BLaER1 (cell line): ENCODE data around the gene CDK14.
"Not testable (repeated sequence)": the region's sequence is repeated elsewhere in the genome, so short reads cannot be mapped to it uniquely, and the experiment has no call there.

Experiments
- H3K27ac ChIP-seq: shearing (Covaris generic); formaldehyde crosslinking; 2 replicates; pipeline ENCODE4 v1.8.1; 2022
- H3K27me3 ChIP-seq: shearing (Covaris generic); formaldehyde crosslinking; 2 replicates; pipeline ENCODE4 v1.8.1; 2022
- H3K36me3 ChIP-seq: shearing (Covaris generic); formaldehyde crosslinking; 2 replicates; pipeline ENCODE4 v1.8.1; 2022
- H3K4me1 ChIP-seq: shearing (Covaris generic); formaldehyde crosslinking; 2 replicates; pipeline ENCODE4 v1.8.1; 2022
- H3K4me2 ChIP-seq: shearing (Covaris generic); formaldehyde crosslinking; 2 replicates; pipeline ENCODE4 v1.8.1; 2022
- H3K4me3 ChIP-seq: shearing (Covaris generic); formaldehyde crosslinking; 2 replicates; pipeline ENCODE4 v1.8.1; 2022
- H3K9ac ChIP-seq: shearing (Covaris generic); formaldehyde crosslinking; 2 replicates; pipeline ENCODE4 v1.8.1; 2022
- H3K9me3 ChIP-seq: shearing (Covaris generic); formaldehyde crosslinking; 2 replicates; pipeline ENCODE4 v1.8.1; 2022
- H4K20me1 ChIP-seq: shearing (Covaris generic); formaldehyde crosslinking; 2 replicates; pipeline ENCODE4 v1.8.1; 2022
- Cebpa-rat ChIP-seq: shearing (Covaris generic); IDR thresholded peaks from 2 replicates; pipeline ENCODE4 v1.8.1; 2022

CDK14 gene

DNA sequence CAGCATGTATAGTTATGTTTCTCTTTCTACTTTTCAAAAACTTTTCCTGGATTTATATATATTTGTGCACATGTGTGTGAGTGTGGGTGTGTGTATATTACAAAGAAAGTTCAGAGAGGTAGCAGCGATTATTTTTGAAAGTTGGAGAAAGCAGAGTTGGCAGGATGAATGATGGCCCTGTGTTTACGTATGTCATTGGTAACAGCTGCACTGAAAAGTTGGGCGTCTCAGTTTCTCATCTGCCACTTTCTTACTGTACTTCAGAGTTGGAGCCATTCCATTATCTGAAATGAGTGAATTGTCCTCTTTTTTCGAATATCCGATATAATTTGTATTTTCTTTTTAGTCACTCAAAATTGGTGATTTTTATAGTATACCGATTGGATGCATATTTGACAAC lies 172.2 kb downstream of the CDK14 start:
- Histone ChIP-seq H3K4me2 (no peak overlapping the region), H3K36me3 (peaks cover 55% of the 10 kb centered on the region), H3K27me3 (no peaks in the 10 kb centered on the region; the same call in 1 of the 2 replicates), H3K27ac (no peak overlapping the region), H3K9me3 (peaks cover 49% of the 10 kb centered on the region), H3K4me1 (peaks cover 26% of the 10 kb centered on the region), H4K20me1 (no peaks in the 10 kb centered on the region), H3K9ac (no peak overlapping the region), H3K4me3 (no peak overlapping the region)
- TF ChIP-seq Cebpa-rat = no peak

- Histone ChIP-seq H3K4me1 (peaks cover 25% of the 10 kb centered on the region), H3K36me3 (peaks cover 58% of the 10 kb centered on the region), H3K9me3 (peaks cover 53% of the 10 kb centered on the region), H3K4me3 (no peak overlapping the region), H3K27me3 (no peaks in the 10 kb centered on the region; the same call in 1 of the 2 replicates), H4K20me1 (no peaks in the 10 kb centered on the region), H3K9ac (no peak overlapping the region), H3K27ac (no peak overlapping the region), H3K4me2 (no peak overlapping the region)
- no peak for TF ChIP-seq Cebpa-rat
Observed at GRCh38 chr7:90769036-90769435, 172.9 kb downstream of the CDK14 start.

GRCh38 chr7:90769566-90769965 lies 173.4 kb downstream of the CDK14 start:
- H3K4me3 ChIP-seq, H3K27me3 ChIP-seq, H4K20me1 ChIP-seq, H3K4me2 ChIP-seq, H3K27ac ChIP-seq, H3K9ac ChIP-seq: not testable (repeated sequence)
- H3K36me3 ChIP-seq = peaks cover 58% of the 10 kb centered on the region
- peaks cover 20% of the 10 kb centered on the region for H3K4me1 ChIP-seq
- peaks cover 54% of the 10 kb centered on the region for H3K9me3 ChIP-seq

- no peak for TF ChIP-seq Cebpa-rat
- Histone ChIP-seq H3K36me3 (peaks cover 63% of the 10 kb centered on the region), H3K27ac (no peak overlapping the region), H3K9ac (no peak overlapping the region), H3K4me1 (peaks cover 10% of the 10 kb centered on the region), H3K9me3 (peaks cover 54% of the 10 kb centered on the region), H3K27me3 (no peaks in the 10 kb centered on the region; the same call in 1 of the 2 replicates), H3K4me3 (0 out of 2 replicates have a peak overlapping the region, but pooled peaks have one; percentile 3), H4K20me1 (no peaks in the 10 kb centered on the region), H3K4me2 (no peak overlapping the region)
Observed at GRCh38 chr7:90771281-90771680, 175.2 kb downstream of the CDK14 start.

- H3K9me3 ChIP-seq = peaks cover 48% of the 10 kb centered on the region
- peaks cover 56% of the 10 kb centered on the region for H3K36me3 ChIP-seq
- H3K4me3 ChIP-seq = no peak overlapping the region
- no peaks in the 10 kb centered on the region; the same call in 1 of the 2 replicates for H3K27me3 ChIP-seq
- H3K4me1 ChIP-seq = peaks cover 10% of the 10 kb centered on the region
- no peak overlapping the region for H3K27ac ChIP-seq
- H3K4me2 ChIP-seq = peak overlapping the region; percentile 27
- TF ChIP-seq Cebpa-rat = no peak
- no peaks in the 10 kb centered on the region for H4K20me1 ChIP-seq
- H3K9ac ChIP-seq = no peak overlapping the region
Observed at GRCh38 chr7:90772410-90772809, 176.3 kb downstream of the CDK14 start.

- Histone ChIP-seq H3K9me3 (peaks cover 51% of the 10 kb centered on the region), H3K27me3 (no peaks in the 10 kb centered on the region; the same call in 1 of the 2 replicates), H3K36me3 (peaks cover 61% of the 10 kb centered on the region), H3K4me3 (no peak overlapping the region), H3K27ac (no peak overlapping the region), H3K4me2 (no peak overlapping the region), H4K20me1 (no peaks in the 10 kb centered on the region), H3K4me1 (peaks cover 10% of the 10 kb centered on the region), H3K9ac (no peak overlapping the region)
- no peak for TF ChIP-seq Cebpa-rat
Observed at GRCh38 chr7:90773269-90773668, 177.1 kb downstream of the CDK14 start.

DNA sequence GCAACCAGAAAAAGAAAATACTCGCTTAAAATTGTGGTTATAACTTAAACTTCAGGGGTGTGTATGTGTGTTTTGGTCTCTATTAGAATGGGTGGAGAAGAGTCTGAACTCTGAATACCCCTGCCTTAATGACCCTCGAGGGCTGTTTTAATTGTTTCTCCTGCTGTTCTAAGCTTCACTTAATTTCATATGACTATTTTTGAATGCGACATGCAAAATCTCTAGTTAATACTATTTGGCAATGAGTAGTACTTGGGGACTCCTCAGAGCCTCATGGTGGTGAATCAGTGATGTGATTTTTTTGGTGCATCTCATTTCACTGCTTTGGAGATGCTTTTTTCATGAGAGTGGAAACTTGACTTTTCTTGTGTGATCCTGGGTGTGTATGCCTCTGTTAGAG lies 178.6 kb downstream of the CDK14 start:
- no peak overlapping the region for H3K4me2 ChIP-seq
- no peak overlapping the region for H3K9ac ChIP-seq
- H3K4me3 ChIP-seq = no peak overlapping the region
- H3K36me3 ChIP-seq = peaks cover 65% of the 10 kb centered on the region
- no peak overlapping the region for H3K27ac ChIP-seq
- TF ChIP-seq Cebpa-rat = no peak
- peaks cover 56% of the 10 kb centered on the region for H3K9me3 ChIP-seq
- H4K20me1 ChIP-seq = no peaks in the 10 kb centered on the region
- H3K27me3 ChIP-seq = no peaks in the 10 kb centered on the region; the same call in 1 of the 2 replicates
- peaks cover 10% of the 10 kb centered on the region for H3K4me1 ChIP-seq

DNA sequence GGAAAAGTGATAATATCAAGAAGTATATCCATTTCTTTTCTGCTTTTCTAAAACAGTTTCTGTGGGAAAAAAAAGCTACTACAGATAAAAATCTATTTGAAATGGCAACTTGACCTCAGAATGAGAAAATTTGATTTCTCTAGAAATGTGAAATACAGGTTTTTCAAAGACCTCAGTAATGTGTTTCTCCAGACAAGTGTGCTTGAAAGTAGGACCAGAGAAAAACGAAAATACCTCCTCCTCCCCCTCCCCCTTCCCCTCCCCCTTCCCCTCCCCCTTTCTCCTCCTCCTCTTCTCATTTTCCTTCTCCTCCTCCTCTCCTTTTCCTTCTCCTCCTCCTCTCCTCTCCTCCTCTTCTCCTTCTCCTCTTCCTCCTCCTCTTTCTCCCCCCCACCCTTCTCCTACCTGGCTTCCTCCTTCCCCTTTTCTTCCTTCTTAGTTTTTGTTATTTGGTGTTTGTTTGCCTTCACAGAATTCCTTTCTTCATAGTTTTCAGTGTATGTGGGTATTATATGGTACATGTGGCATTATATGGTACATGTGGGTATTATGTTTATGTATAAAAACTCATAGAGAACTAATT lies 179.4 kb downstream of the CDK14 start:
- H3K9me3 ChIP-seq = peaks cover 52% of the 10 kb centered on the region
- H3K4me1 ChIP-seq = peaks cover 10% of the 10 kb centered on the region
- H3K27ac ChIP-seq = no peak overlapping the region
- peaks cover 60% of the 10 kb centered on the region for H3K36me3 ChIP-seq
- no peak overlapping the region for H3K4me3 ChIP-seq
- no peaks in the 10 kb centered on the region; the same call in 1 of the 2 replicates for H3K27me3 ChIP-seq
- no peak overlapping the region for H3K4me2 ChIP-seq
- no peak overlapping the region for H3K9ac ChIP-seq
- no peaks in the 10 kb centered on the region for H4K20me1 ChIP-seq
- no peak for TF ChIP-seq Cebpa-rat

DNA sequence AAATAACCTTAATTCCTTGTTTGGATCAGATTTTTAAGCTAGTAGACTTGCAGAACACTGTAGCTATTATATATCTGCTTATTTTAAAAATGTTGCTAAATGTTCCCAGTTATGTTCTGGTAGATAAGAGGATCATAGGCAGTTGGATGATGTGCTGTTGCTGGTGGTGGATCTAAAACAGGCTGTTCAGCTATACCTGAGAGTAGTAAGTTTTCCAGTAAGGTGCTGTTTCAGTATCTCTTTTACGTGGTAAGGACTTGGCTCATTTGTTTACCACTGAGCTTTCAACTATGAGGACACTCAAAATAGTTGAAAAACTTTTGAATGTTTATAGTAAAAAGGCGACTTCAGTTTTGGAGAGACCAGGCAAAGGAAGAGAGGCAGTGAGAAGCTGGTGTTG lies 180.9 kb downstream of the CDK14 start:
- TF ChIP-seq Cebpa-rat = no peak
- no peak overlapping the region for H3K4me3 ChIP-seq
- no peaks in the 10 kb centered on the region for H4K20me1 ChIP-seq
- peaks cover 6% of the 10 kb centered on the region for H3K4me1 ChIP-seq
- no peak overlapping the region for H3K4me2 ChIP-seq
- H3K36me3 ChIP-seq = peaks cover 44% of the 10 kb centered on the region
- no peak overlapping the region for H3K27ac ChIP-seq
- no peak overlapping the region for H3K9ac ChIP-seq
- no peaks in the 10 kb centered on the region; the same call in 1 of the 2 replicates for H3K27me3 ChIP-seq
- peaks cover 41% of the 10 kb centered on the region for H3K9me3 ChIP-seq

GRCh38 chr7:90777465-90777864 lies 181.3 kb downstream of the CDK14 start:
- Histone ChIP-seq H3K9ac (no peak overlapping the region), H3K9me3 (peaks cover 40% of the 10 kb centered on the region), H3K36me3 (peaks cover 40% of the 10 kb centered on the region), H4K20me1 (no peaks in the 10 kb centered on the region), H3K27me3 (no peaks in the 10 kb centered on the region), H3K27ac (no peak overlapping the region), H3K4me3 (no peak overlapping the region), H3K4me1 (peaks cover 1% of the 10 kb centered on the region), H3K4me2 (no peak overlapping the region)
- no peak for TF ChIP-seq Cebpa-rat

GRCh38 chr7:90777886-90778285 lies 181.8 kb downstream of the CDK14 start:
- Histone ChIP-seq H3K36me3 (peaks cover 37% of the 10 kb centered on the region), H3K9ac (no peak overlapping the region), H3K9me3 (peaks cover 38% of the 10 kb centered on the region), H3K4me2 (no peak overlapping the region), H4K20me1 (no peaks in the 10 kb centered on the region), H3K4me3 (no peak overlapping the region), H3K27ac (no peak overlapping the region), H3K4me1 (no peaks in the 10 kb centered on the region), H3K27me3 (no peaks in the 10 kb centered on the region)
- TF ChIP-seq Cebpa-rat = no peak
